ENCODE measurements around the gene SLC22A23.

DNA sequence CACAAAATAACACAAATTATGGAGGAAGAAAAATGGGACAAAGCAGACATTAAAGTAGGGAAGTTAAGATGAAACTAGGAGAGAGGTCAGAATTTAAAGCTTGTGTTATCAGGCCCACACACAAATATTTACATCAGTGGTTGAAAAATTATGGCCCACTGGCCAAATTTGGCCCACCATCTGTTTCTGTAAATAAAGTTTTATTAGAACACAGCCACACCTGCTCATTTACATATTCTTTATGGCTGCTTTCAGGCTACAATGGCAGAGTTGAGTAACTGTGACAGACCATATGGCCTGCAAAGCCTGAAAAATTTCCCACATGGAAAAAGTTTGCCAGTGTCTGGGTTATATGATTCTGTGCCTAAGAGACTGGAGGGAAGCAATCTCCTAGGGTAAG is 49.0 kb downstream of the SLC22A23 start:
- TF ChIP-seq, protein P1, sequence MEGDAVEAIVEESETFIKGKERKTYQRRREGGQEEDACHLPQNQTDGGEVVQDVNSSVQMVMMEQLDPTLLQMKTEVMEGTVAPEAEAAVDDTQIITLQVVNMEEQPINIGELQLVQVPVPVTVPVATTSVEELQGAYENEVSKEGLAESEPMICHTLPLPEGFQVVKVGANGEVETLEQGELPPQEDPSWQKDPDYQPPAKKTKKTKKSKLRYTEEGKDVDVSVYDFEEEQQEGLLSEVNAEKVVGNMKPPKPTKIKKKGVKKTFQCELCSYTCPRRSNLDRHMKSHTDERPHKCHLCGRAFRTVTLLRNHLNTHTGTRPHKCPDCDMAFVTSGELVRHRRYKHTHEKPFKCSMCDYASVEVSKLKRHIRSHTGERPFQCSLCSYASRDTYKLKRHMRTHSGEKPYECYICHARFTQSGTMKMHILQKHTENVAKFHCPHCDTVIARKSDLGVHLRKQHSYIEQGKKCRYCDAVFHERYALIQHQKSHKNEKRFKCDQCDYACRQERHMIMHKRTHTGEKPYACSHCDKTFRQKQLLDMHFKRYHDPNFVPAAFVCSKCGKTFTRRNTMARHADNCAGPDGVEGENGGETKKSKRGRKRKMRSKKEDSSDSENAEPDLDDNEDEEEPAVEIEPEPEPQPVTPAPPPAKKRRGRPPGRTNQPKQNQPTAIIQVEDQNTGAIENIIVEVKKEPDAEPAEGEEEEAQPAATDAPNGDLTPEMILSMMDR (IDR thresholded peaks at IDR 0.05): no peak
- no peak for TF ChIP-seq POLR2A (IDR thresholded peaks at IDR 0.05)
